Measurements from ENCODE around the gene DKK1.

- TF ChIP-seq POLR2A (IDR thresholded peaks at IDR 0.05) (no peak), CTCF (IDR thresholded peaks at IDR 0.05) (no peak)
Observed at GRCh38 chr10:52276163-52276562, 37.9 kb upstream of the DKK1 start.

Measured in body of pancreas (tissue), 4 donors.